H1 (cell line): ENCODE data around the gene WIPF3. TPM values are rescaled to one million over a fixed set of nuclear protein-coding genes. Genes with fewer than 3 reads are reported as not detected.

ENCODE experiments used
- CBX8 ChIP-seq: fragments of 300-800, 300-1000 bp; sonication (generic); IDR thresholded peaks from 2 replicates; pipeline ENCODE4 v1.7.1; 2016; ENCODE audit warnings: low read depth, low read length, borderline replicate concordance
- FOSL1 ChIP-seq: IDR thresholded peaks from 2 replicates; pipeline ENCODE4 v1.6.1; 2011; ENCODE audit warnings: mild to moderate bottlenecking, low read depth, low read length, moderate library complexity; ENCODE audit not compliant: insufficient read depth
- NRF1 ChIP-seq: IDR thresholded peaks from 2 replicates; pipeline ENCODE4 v1.6.1; 2011; ENCODE audit warnings: mild to moderate bottlenecking, low read depth, low read length, improper control_type of control experiment
- polyA plus RNA-seq, 7 experiments: library from polyadenylated mRNA; depleted of rRNA in 3 of 7; stranded (reverse) in 5 of 7; unstranded in 2 of 7; fragments of >200 nt in 5 of 7; fragments of 200-250 nt in 2 of 7; gene quantifications; 1 replicate in 5 of 7; 2 replicates in 1 of 7; 4 replicates in 1 of 7; pipeline versions ENCODE4 v1.2.1 to v1.2.3, GENCODE V29; 2011 to 2013; ENCODE audit warnings: missing spikeins in 2 of 7, mixed read lengths in 2 of 7
- total RNA-seq: library from RNA; stranded (reverse); fragmentation: NEBNext Ultra II Directional; extraction: Animal tissue kit (Norgen Biotek cat#: 25700); gene quantifications from 2 replicates; pipeline ENCODE4 v1.2.1, GENCODE V29; 2021

Gene WIPF3
- total and polyA plus RNA-seq, 2 of the 8 experiments (the other 6 are each of a cell fraction or from before 2014, with no cell fraction given), result 5.0 to 12.1 TPM

DNA sequence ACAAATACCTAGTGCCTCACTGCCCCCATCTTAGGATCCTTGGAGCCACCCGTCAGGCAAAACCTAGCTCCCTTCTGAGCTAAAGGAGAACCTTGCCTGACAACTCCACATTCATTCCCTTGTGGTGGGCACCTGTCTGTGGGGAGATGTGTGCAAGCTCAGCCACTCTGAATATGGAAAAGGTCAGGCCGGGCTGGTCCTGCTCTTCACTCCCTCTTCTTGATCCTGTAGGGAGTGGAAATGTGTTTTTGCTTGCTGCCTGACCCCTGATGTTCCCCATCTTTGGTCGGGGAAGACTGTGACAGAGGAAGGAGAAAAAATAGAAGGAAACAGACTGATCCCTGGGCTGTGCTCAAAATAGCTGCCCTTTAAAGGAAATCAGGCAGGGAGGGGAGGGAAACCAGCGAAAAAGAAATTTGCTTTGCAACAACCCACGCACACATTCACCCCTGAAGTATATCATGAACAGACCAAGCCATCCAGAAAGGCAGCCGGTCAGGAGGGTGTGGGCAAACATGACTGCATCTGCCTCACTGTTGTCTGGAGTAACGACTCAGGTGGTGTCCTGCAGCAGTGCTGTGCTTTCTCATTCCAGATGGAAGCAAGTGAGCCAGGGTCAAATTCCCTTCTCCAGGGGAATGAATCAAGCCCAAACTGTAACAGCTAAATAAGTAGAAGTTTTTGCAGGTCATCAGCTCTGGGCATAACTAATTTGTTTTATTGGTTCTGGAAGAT lies 109.3 kb downstream of the WIPF3 start (continued):
- no peak for TF ChIP-seq NRF1
- no peak for TF ChIP-seq FOSL1
- no peak for TF ChIP-seq CBX8
